GM12892 (cell line): ENCODE measurements around the gene TNS3.

Experiments used
- POLR2A ChIP-seq: IDR thresholded peaks from 2 replicates; pipeline ENCODE4 v1.6.1; 2011; ENCODE audit warnings: low read depth, low read length, control low read depth
- POLR2AphosphoS5 ChIP-seq: IDR thresholded peaks from 2 replicates; pipeline ENCODE4 v1.6.1; 2011; ENCODE audit warnings: low read depth, low read length, control low read depth
- TAF1 ChIP-seq: IDR thresholded peaks from 2 replicates; pipeline ENCODE4 v1.6.1; 2011; ENCODE audit warnings: low read depth, mild to moderate bottlenecking, control low read depth, low read length, borderline replicate concordance

- TF ChIP-seq POLR2A (no peak), POLR2AphosphoS5 (no peak), TAF1 (no peak)
Measured at GRCh38 chr7:47526466-47526865, 55.4 kb downstream of the TNS3 start.
